Psoas muscle (tissue), 8 donors: ENCODE results near the gene WDR37. TPM values are rescaled to one million over a fixed set of nuclear protein-coding genes. Genes with fewer than 3 reads are reported as not detected.

Experiments used
- ATAC-seq, 4 donors: fragments of 200-7000 bp; cut with Tn5 transposase; one replicate each; pipeline ENCODE4 v1.9.1; 2020; ENCODE audit warnings: moderate library complexity in 3 of 4, mild to moderate bottlenecking in 2 of 4
- DNase-seq, 2 donors: peaks; one replicate each; pipeline ENCODE4 v3.0.0-alpha.2; 2020
- H3K27ac ChIP-seq: fragments of 200-600 bp; one replicate; pipeline ENCODE4 v1.8.0; 2022
- H3K27me3 ChIP-seq, 3 donors: fragments of 200-600 bp in 1 of 3; one replicate each; pipeline versions ENCODE4 v1.6.1 to v1.8.0; 2013 to 2022; ENCODE audit warnings: low read length in 2 of 3, mild to moderate bottlenecking in 2 of 3, moderate library complexity in 1 of 3; ENCODE audit not compliant: insufficient read depth in 3 of 3
- H3K36me3 ChIP-seq, 2 donors: fragments of 200-600 bp in 1 of 2; one replicate each; pipeline versions ENCODE4 v1.6.1 to v1.8.0; 2013 to 2022; ENCODE audit warnings: low read depth in 1 of 2, mild to moderate bottlenecking in 1 of 2, moderate library complexity in 1 of 2; ENCODE audit not compliant: insufficient read depth in 1 of 2
- H3K4me1 ChIP-seq: fragments of 200-600 bp; one replicate; pipeline ENCODE4 v1.8.0; 2022
- H3K4me3 ChIP-seq: fragments of 200-600 bp; one replicate; pipeline ENCODE4 v1.8.0; 2022; ENCODE audit warnings: mild to moderate bottlenecking
- H3K9me3 ChIP-seq: fragments of 200-600 bp; one replicate; pipeline ENCODE4 v1.8.0; 2022
- WGBS, 3 donors: extraction: QIAGEN DNeasy Blood & Tissue Kit; methylation state at CpG; one replicate each; pipeline versions ENCODE4 v1.1.6 to v1.1.7; 2013; 5-methylcytosine and 5-hydroxymethylcytosine counted together
- intact Hi-C, 2 donors: fragments of 100-400 bp; cut with DNase I; formaldehyde crosslinking; loops; one replicate each; pipeline versions ENCODE4 v1.11.0 to v1.14.2; 2022
- polyA plus RNA-seq, 3 donors: library from polyadenylated mRNA; stranded (reverse); fragments of 200-250 nt; gene quantifications; one replicate each; pipeline ENCODE4 v1.2.3, GENCODE V29; 2013
- total RNA-seq, 4 donors: library from RNA; stranded (reverse); fragmentation: NEBNext Ultra II Directional in 2 of 4; extraction: Animal tissue kit (Norgen Biotek cat#: 25700) in 2 of 4; gene quantifications; one replicate each; pipeline versions ENCODE4 v1.2.1 to v1.2.4, GENCODE V29; 2021 to 2023
- TF ChIP-seq, protein P1 (sequence below): fragments of 200-600 bp; IDR thresholded peaks from one replicate; pipeline ENCODE4 v1.8.0; 2022; ENCODE audit warnings: antibody characterized with exemption
- donor health status: healthy with polysubstance abuse.
- donor health status: DM: no; HTN: no; CAD: no; lungs with moderate emphysema.
- donor health status: Bipolar disorder and iron deficiency.
- donor health status: healthy.
- donor health status: DM: yes; HTN: yes; CAD: no.
- donor health status: DM: no; HTN: no; CAD: no.
- donor health status: DM: no; HTN: no; CAD: no.
- donor health status: DM: yes; HTN: yes; CAD: no.

Gene WDR37
- total and polyA plus RNA-seq, 7 donors, result 6.8 to 28.3 (median 17.2) TPM

DNA sequence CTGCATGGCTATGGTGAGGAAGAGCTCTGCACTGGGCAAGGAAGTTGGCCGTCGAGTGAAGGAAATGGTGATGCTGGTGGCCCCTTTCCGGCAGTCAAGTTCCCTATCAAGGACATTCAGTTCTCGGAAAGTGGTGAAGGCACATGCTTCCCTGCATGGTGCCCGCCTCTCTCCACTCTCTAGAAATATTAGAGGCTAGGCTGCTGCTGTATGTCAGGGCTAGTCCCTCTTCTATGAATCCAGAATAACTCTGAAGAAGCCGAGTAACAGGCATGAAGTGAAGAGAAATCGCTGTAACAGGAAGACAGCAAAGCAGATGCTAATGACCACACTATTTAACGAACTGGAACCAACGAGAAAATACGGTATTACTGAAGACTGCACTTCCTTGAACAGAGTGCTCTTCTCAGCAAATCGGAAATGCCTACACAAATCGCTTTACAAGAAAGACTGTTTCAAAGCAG lies 12.6 kb upstream of the WDR37 start:
- WGBS, 3 donors, result 33 to 57% (median 33%) methylated on average over 12 of the region's 12 CpGs
- H3K4me1 ChIP-seq, result peaks cover 48% of the 10 kb centered on the region
- H3K36me3 ChIP-seq, result peaks cover 0 to 49% of the 10 kb centered on the region in 2 donors
- TF ChIP-seq, protein P1, sequence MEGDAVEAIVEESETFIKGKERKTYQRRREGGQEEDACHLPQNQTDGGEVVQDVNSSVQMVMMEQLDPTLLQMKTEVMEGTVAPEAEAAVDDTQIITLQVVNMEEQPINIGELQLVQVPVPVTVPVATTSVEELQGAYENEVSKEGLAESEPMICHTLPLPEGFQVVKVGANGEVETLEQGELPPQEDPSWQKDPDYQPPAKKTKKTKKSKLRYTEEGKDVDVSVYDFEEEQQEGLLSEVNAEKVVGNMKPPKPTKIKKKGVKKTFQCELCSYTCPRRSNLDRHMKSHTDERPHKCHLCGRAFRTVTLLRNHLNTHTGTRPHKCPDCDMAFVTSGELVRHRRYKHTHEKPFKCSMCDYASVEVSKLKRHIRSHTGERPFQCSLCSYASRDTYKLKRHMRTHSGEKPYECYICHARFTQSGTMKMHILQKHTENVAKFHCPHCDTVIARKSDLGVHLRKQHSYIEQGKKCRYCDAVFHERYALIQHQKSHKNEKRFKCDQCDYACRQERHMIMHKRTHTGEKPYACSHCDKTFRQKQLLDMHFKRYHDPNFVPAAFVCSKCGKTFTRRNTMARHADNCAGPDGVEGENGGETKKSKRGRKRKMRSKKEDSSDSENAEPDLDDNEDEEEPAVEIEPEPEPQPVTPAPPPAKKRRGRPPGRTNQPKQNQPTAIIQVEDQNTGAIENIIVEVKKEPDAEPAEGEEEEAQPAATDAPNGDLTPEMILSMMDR, result no peak
- peak; percentile 13 to 58 (median 50) for ATAC-seq
- no peaks in the 10 kb centered on the region for H3K9me3 ChIP-seq
- peak overlapping the region; percentile 47 for H3K4me3 ChIP-seq
- no peaks in the 10 kb centered on the region for H3K27me3 ChIP-seq
- peak overlapping the region; percentile 81 for H3K27ac ChIP-seq
- peak; percentile 28 to 66 for DNase-seq
- intact Hi-C loops, result no loop called here

- peak overlapping the region; percentile 47 for H3K4me3 ChIP-seq
- ATAC-seq (peak in 2 of 4 donors; percentile 39 to 43), DNase-seq (peak in 1 of 2 donors; percentile 58)
- H3K27me3 ChIP-seq, result no peaks in the 10 kb centered on the region
- H3K4me1 ChIP-seq, result peaks cover 48% of the 10 kb centered on the region
- 18 to 30% (median 28%) methylated on average over 4 of the region's 4 CpGs for WGBS, 3 donors
- H3K36me3 ChIP-seq, result peaks cover 0 to 47% of the 10 kb centered on the region in 2 donors
- peak overlapping the region; percentile 81 for H3K27ac ChIP-seq
- intact Hi-C loops, result no loop called here
- TF ChIP-seq, protein P1, result no peak
- no peaks in the 10 kb centered on the region for H3K9me3 ChIP-seq
These were observed 12.0 kb upstream of the WDR37 start for GRCh38 chr10:1044146-1044545.

GRCh38 chr10:1044964-1045363 lies 11.2 kb upstream of the WDR37 start:
- Histone ChIP-seq H3K27me3 (no peaks in the 10 kb centered on the region), H3K4me1 (peaks cover 43% of the 10 kb centered on the region), H3K27ac (peak overlapping the region; percentile 81), H3K4me3 (peak overlapping the region; percentile 47), H3K36me3 (peaks cover 0 to 39% of the 10 kb centered on the region in 2 donors), H3K9me3 (no peaks in the 10 kb centered on the region)
- ATAC-seq, result no peak
- TF ChIP-seq, protein P1, result no peak
- 31 to 46% (median 36%) methylated on average over 4 of the region's 4 CpGs for WGBS, 3 donors
- intact Hi-C loops, result loop anchor here in 1 of 2 donors (5.0 kb wide), 1 partner anchor 173 kb away; no protein-coding TSS in a partner anchor
- DNase-seq, result no peak

- DNase-seq, result no peak
- ATAC-seq, result no peak
- Histone ChIP-seq H3K4me3 (peak overlapping the region; percentile 47), H3K27ac (peak overlapping the region; percentile 81), H3K36me3 (peaks cover 0 to 34% of the 10 kb centered on the region in 2 donors), H3K27me3 (no peaks in the 10 kb centered on the region), H3K4me1 (peaks cover 44% of the 10 kb centered on the region), H3K9me3 (no peaks in the 10 kb centered on the region)
- TF ChIP-seq, protein P1, result no peak
- WGBS, 3 donors, result 63 to 69% (median 64%) methylated on average over 6 of the region's 6 CpGs
- intact Hi-C loops, result loop anchor here in 1 of 2 donors (5.0 kb wide), 1 partner anchor 173 kb away; no protein-coding TSS in a partner anchor
These were observed 10.8 kb upstream of the WDR37 start for GRCh38 chr10:1045415-1045814.

- 3 to 4% (median 3%) methylated on average over 15 of the region's 15 CpGs for WGBS, 3 donors
- no peak for ATAC-seq
- Histone ChIP-seq H3K4me3 (peak overlapping the region; percentile 89), H3K4me1 (peaks cover 53% of the 10 kb centered on the region), H3K27me3 (no peaks in the 10 kb centered on the region), H3K36me3 (peaks cover 0 to 31% of the 10 kb centered on the region in 2 donors), H3K9me3 (no peaks in the 10 kb centered on the region), H3K27ac (peak overlapping the region; percentile 98)
- DNase-seq, result no peak
- intact Hi-C loops, result loop anchor here in 1 of 2 donors (5.0 kb wide), 1 partner anchor 176 kb away; no protein-coding TSS in a partner anchor
- TF ChIP-seq, protein P1, result no peak
These were observed 8.2 kb upstream of the WDR37 start for GRCh38 chr10:1047937-1048336.
